HG02759 (cell line): ENCODE data around the gene NME7.
A peak's percentile ranks its signal among the peaks of the same experiment; 100 is the strongest.

Experiments
- ATAC-seq: cut with Tn5 transposase; IDR thresholded peaks from one replicate; pipeline ENCODE4 v1.9.1; 2021; ENCODE audit warnings: mild to moderate bottlenecking, moderate library complexity; ENCODE audit not compliant: unreplicated experiment

NME7 gene

GRCh38 chr1:169160845-169161495 lies 206.6 kb downstream of the NME7 start:
- no peak for ATAC-seq

GRCh38 chr1:169156580-169156979 lies 211.0 kb downstream of the NME7 start:
- ATAC-seq, result no peak

- ATAC-seq, result no peak
Measured at GRCh38 chr1:169155675-169156074, 211.9 kb downstream of the NME7 start.

- ATAC-seq, result no peak
Measured at GRCh38 chr1:169151338-169151837, 216.2 kb downstream of the NME7 start.

GRCh38 chr1:169150641-169151337 lies 216.8 kb downstream of the NME7 start:
- ATAC-seq, result no peak

GRCh38 chr1:169149555-169150286 lies 217.9 kb downstream of the NME7 start:
- ATAC-seq, result no peak

- peak; percentile 60 for ATAC-seq
Measured at GRCh38 chr1:169148472-169149252, 218.9 kb downstream of the NME7 start.

- ATAC-seq, result no peak
Measured at GRCh38 chr1:169146576-169147214, 220.9 kb downstream of the NME7 start.

- no peak for ATAC-seq
Measured at GRCh38 chr1:169144941-169145626, 222.5 kb downstream of the NME7 start.

GRCh38 chr1:169143984-169144383 lies 223.6 kb downstream of the NME7 start:
- no peak for ATAC-seq

GRCh38 chr1:169143346-169143745 lies 224.3 kb downstream of the NME7 start:
- ATAC-seq, result no peak

GRCh38 chr1:169142129-169142528 lies 225.5 kb downstream of the NME7 start:
- no peak for ATAC-seq

- ATAC-seq, result no peak
Measured at GRCh38 chr1:169141356-169141755, 226.2 kb downstream of the NME7 start.

- peak; percentile 87 for ATAC-seq
Measured at GRCh38 chr1:169138866-169139670, 228.5 kb downstream of the NME7 start.

- no peak for ATAC-seq
Measured at GRCh38 chr1:169137357-169137756, 230.2 kb downstream of the NME7 start.

GRCh38 chr1:169133801-169134502 lies 233.6 kb downstream of the NME7 start:
- no peak for ATAC-seq

GRCh38 chr1:169133228-169133576 lies 234.4 kb downstream of the NME7 start:
- no peak for ATAC-seq

- ATAC-seq, result no peak
Measured at GRCh38 chr1:169132512-169133227, 234.9 kb downstream of the NME7 start.
